Activated naive CD8-positive, alpha-beta T cell (primary cell): ENCODE results near the gene CRTC1.
A peak's percentile ranks its signal among the peaks of the same experiment; 100 is the strongest.

Experiments
- H3K27ac Mint-ChIP-seq: one replicate; pipeline ENCODE4 v1.8.0; 2021; ENCODE audit warnings: mixed read lengths
- H3K27me3 Mint-ChIP-seq: one replicate; pipeline ENCODE4 v1.8.0; 2021; ENCODE audit warnings: mixed read lengths
- H3K36me3 Mint-ChIP-seq: one replicate; pipeline ENCODE4 v1.8.0; 2021; ENCODE audit warnings: mixed read lengths
- H3K4me1 Mint-ChIP-seq: one replicate; pipeline ENCODE4 v1.8.0; 2021; ENCODE audit warnings: low read depth, mixed read lengths
- H3K4me3 Mint-ChIP-seq: one replicate; pipeline ENCODE4 v1.8.0; 2021; ENCODE audit warnings: mild to moderate bottlenecking, mixed read lengths
- H3K9me3 Mint-ChIP-seq: one replicate; pipeline ENCODE4 v1.8.0; 2021; ENCODE audit warnings: low read depth, mixed read lengths

Gene CRTC1

DNA sequence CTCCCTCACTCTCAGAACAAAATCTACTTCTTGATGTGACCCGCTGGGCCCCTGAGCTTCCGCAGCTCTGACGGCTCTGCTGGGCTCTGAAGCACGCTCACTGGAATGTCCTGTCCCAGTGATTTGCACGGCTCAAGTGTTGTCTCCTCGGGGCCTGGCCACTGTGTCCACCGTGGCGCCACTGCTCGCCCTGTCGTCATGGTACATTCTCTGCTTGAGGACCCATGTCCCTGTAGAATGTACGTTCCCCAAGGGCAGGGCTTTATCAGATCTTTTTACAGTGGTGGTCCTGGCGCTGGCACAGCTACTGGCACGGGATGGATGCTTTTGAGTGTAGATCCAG, 34.5 kb upstream of the CRTC1 start:
- Mint-ChIP-seq H3K27me3 (no peaks in the 10 kb centered on the region), H3K4me1 (peaks cover 13% of the 10 kb centered on the region), H3K27ac (peak overlapping the region; percentile 34), H3K4me3 (no peak overlapping the region), H3K9me3 (no peaks in the 10 kb centered on the region), H3K36me3 (peaks cover 3% of the 10 kb centered on the region)

GRCh38 chr19:18649371-18650020, 34.0 kb upstream of the CRTC1 start:
- H3K9me3 Mint-ChIP-seq: no peaks in the 10 kb centered on the region
- H3K36me3 Mint-ChIP-seq: peaks cover 2% of the 10 kb centered on the region
- peaks cover 10% of the 10 kb centered on the region for H3K4me1 Mint-ChIP-seq
- no peak overlapping the region for H3K27ac Mint-ChIP-seq
- H3K27me3 Mint-ChIP-seq: no peaks in the 10 kb centered on the region
- no peak overlapping the region for H3K4me3 Mint-ChIP-seq

- Mint-ChIP-seq H3K36me3 (peaks cover 2% of the 10 kb centered on the region), H3K4me3 (no peak overlapping the region), H3K27me3 (no peaks in the 10 kb centered on the region), H3K4me1 (peaks cover 10% of the 10 kb centered on the region), H3K27ac (no peak overlapping the region), H3K9me3 (no peaks in the 10 kb centered on the region)
Observed at GRCh38 chr19:18650021-18650390, 33.5 kb upstream of the CRTC1 start.

GRCh38 chr19:18650468-18651041, 32.9 kb upstream of the CRTC1 start:
- H3K4me3 Mint-ChIP-seq: no peak overlapping the region
- no peaks in the 10 kb centered on the region for H3K27me3 Mint-ChIP-seq
- no peak overlapping the region for H3K27ac Mint-ChIP-seq

GRCh38 chr19:18651300-18651699, 32.2 kb upstream of the CRTC1 start:
- Mint-ChIP-seq H3K27ac (no peak overlapping the region), H3K4me1 (peaks cover 10% of the 10 kb centered on the region), H3K27me3 (no peaks in the 10 kb centered on the region), H3K9me3 (no peaks in the 10 kb centered on the region), H3K36me3 (peaks cover 2% of the 10 kb centered on the region), H3K4me3 (no peak overlapping the region)

More at GRCh38 chr19:18650468-18651041, 32.9 kb upstream of the CRTC1 start:
- Mint-ChIP-seq H3K36me3 (peaks cover 2% of the 10 kb centered on the region), H3K4me1 (peaks cover 10% of the 10 kb centered on the region), H3K9me3 (no peaks in the 10 kb centered on the region)

DNA sequence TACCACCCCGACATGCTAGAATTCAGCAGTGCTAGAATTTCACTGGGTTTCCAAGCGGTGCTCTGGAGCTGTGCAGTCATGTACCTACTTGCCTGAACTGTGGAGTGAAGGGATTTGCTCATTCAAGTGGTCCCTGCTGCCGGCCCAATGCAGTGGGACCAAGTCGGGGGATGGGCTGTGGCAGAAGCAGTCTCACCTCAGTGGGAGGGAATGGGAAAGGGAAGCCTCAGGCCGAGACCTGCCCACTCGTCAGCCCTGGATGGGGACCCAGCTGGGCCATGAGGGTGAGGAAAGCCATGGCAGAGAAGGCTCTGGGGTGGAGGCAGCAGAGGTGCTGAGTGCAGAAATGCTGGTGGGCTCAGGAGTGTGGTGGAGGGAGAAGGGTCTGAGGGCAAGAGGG, 31.7 kb upstream of the CRTC1 start:
- H3K27ac Mint-ChIP-seq: no peak overlapping the region

GRCh38 chr19:18653853-18654252, 29.6 kb upstream of the CRTC1 start:
- Mint-ChIP-seq H3K27ac (no peak overlapping the region), H3K9me3 (no peaks in the 10 kb centered on the region), H3K27me3 (no peaks in the 10 kb centered on the region), H3K36me3 (peaks cover 2% of the 10 kb centered on the region), H3K4me1 (peaks cover 14% of the 10 kb centered on the region), H3K4me3 (no peak overlapping the region)

More for the DNA sequence above, 31.7 kb upstream of the CRTC1 start:
- Mint-ChIP-seq H3K27me3 (no peaks in the 10 kb centered on the region), H3K36me3 (peaks cover 2% of the 10 kb centered on the region), H3K4me1 (peaks cover 10% of the 10 kb centered on the region), H3K4me3 (no peak overlapping the region), H3K9me3 (no peaks in the 10 kb centered on the region)

DNA sequence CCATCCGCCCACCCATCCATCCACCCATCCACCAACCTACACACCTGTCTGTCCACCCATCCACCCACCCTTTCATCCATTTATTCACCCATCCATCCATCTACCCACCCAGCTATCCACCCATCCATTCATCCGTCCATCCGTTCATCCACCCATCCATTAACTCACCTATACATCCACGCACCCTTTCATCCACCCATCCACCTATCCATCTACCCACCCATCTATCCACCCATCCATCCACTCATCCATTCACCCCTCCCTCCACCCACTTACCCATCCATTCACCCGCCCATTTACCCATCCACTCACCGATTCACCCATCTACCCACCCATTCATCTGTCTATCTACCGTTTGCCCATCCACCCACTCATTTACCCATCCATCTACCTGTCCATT, 29.0 kb upstream of the CRTC1 start:
- no peaks in the 10 kb centered on the region for H3K9me3 Mint-ChIP-seq
- no peaks in the 10 kb centered on the region for H3K27me3 Mint-ChIP-seq

GRCh38 chr19:18655173-18655844, 28.2 kb upstream of the CRTC1 start:
- peaks cover 9% of the 10 kb centered on the region for H3K4me1 Mint-ChIP-seq
- no peaks in the 10 kb centered on the region for H3K9me3 Mint-ChIP-seq
- no peak overlapping the region for H3K4me3 Mint-ChIP-seq
- no peaks in the 10 kb centered on the region for H3K27me3 Mint-ChIP-seq
- no peaks in the 10 kb centered on the region for H3K36me3 Mint-ChIP-seq
- H3K27ac Mint-ChIP-seq: no peak overlapping the region

More for the DNA sequence above, 29.0 kb upstream of the CRTC1 start:
- H3K4me3 Mint-ChIP-seq: no peak overlapping the region
- H3K36me3 Mint-ChIP-seq: no peaks in the 10 kb centered on the region
- no peak overlapping the region for H3K27ac Mint-ChIP-seq
- peaks cover 11% of the 10 kb centered on the region for H3K4me1 Mint-ChIP-seq

DNA sequence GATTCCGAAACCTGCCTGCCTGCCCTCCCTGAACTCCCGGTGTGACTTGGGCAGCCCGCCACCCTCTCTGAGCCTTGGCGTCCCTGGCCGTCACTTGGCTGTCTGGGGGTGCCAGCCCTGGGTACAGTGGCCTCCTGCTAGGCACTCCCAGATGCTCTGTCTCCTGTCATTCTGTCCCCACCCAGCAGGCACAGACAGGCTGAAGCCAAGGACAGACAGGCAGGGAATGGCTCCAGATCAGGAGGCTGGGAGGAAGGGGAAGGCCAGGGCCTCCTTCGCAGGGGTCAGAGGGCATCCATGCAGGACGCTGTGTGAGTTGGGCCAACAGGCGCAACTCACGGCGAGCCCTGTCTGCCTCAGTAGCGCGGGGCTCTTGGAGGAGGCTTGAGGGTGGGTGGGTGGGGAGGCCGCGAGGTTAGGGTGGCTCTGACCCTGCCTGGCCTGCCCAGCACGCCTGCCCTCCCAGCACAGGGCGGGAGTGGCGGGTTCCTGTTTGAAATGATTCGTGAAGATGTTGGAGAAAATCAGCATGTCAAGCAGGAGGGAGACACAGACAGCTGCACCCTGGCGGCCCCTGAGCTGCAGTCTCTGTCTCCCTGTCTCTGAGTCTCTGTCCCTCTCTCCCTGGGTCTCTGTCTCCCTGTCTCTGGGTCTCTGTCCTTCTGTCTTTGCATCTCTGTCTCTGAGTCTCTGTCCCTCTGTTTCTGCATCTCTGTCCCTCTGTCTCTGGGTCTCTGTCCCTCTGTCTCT, 27.0 kb upstream of the CRTC1 start:
- peaks cover 2% of the 10 kb centered on the region for H3K36me3 Mint-ChIP-seq
- H3K4me3 Mint-ChIP-seq: no peak overlapping the region
- H3K27ac Mint-ChIP-seq: no peak overlapping the region
- H3K27me3 Mint-ChIP-seq: no peaks in the 10 kb centered on the region
- H3K4me1 Mint-ChIP-seq: peaks cover 11% of the 10 kb centered on the region
- H3K9me3 Mint-ChIP-seq: no peaks in the 10 kb centered on the region

GRCh38 chr19:18657590-18658365, 25.7 kb upstream of the CRTC1 start:
- Mint-ChIP-seq H3K27me3 (no peaks in the 10 kb centered on the region), H3K27ac (no peak overlapping the region), H3K4me3 (no peak overlapping the region), H3K36me3 (peaks cover 2% of the 10 kb centered on the region), H3K4me1 (peaks cover 11% of the 10 kb centered on the region), H3K9me3 (no peaks in the 10 kb centered on the region)

DNA sequence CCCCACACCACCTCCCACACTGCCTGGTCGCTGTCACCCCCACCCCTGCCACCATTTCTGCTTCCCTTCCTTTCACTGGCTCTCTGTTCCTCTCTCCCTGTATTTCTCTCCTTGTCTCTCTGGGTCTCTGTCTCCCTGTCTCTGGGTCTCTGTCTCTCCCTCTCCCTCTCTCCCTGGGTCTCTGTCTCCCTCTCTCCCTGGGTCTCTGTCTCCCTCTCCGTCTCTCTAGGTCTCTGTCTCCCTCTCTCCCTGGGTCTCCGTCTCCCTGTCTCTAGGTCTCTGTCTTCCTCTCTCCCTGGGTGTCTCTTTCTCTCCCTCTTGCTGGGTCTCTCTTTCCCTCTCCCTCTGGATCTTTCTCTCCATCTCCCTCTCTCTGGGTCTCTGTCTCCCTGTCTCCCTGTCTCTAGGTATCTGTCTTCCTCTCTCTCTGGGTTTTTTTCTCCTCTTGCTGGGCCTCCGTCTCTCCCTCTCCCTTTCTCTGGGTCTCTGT, 25.1 kb upstream of the CRTC1 start:
- no peaks in the 10 kb centered on the region for H3K27me3 Mint-ChIP-seq
- H3K9me3 Mint-ChIP-seq: no peaks in the 10 kb centered on the region
- H3K4me3 Mint-ChIP-seq: no peak overlapping the region
- peaks cover 14% of the 10 kb centered on the region for H3K4me1 Mint-ChIP-seq
- peaks cover 2% of the 10 kb centered on the region for H3K36me3 Mint-ChIP-seq
- no peak overlapping the region for H3K27ac Mint-ChIP-seq

DNA sequence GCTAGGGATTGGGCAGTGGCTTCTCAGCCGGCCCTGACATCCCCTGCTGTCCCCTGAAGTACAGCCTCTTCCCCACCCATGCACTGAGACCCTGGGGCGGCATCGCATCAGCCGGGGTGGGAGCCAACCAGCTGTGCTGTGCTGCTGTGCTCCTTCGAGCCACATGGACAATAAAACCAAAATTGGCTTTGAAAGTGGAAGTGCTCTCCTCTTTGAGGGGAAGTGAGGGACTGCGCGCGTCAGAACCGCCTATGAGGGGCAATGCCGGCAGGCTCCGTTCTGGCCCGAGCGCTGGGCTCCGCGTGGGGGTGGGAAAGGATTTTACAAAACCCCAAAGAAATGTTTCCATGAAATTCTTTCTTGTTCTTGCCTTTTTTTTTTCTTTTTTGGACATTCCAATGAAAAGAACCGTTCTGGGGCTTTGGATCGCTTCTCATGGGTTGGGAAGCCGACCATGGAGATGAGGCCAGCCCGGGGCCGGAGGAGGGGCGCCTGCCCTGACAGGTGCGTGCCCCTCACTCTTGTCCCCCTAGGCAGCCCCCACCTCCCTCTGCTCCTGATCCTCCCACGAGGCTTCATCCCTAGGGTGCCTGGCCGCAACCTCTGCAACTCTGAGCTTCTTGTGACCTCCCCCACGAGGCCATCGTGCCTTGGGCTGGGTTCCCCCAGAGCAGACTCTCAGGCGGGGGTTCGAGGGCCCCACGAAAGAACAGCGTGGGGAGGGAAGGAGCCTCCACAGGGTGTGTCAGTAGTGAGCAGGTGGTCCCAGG, 24.0 kb upstream of the CRTC1 start:
- H3K27me3 Mint-ChIP-seq: no peaks in the 10 kb centered on the region
- no peaks in the 10 kb centered on the region for H3K9me3 Mint-ChIP-seq
- peaks cover 2% of the 10 kb centered on the region for H3K36me3 Mint-ChIP-seq
- H3K4me1 Mint-ChIP-seq: peaks cover 21% of the 10 kb centered on the region
- no peak overlapping the region for H3K27ac Mint-ChIP-seq
- H3K4me3 Mint-ChIP-seq: no peak overlapping the region
